HK-2 (cell line): ENCODE measurements around the gene NELFA.

Experiments
- DNase-seq: peaks from one replicate; pipeline ENCODE4 v3.0.0-alpha.2; 2018; ENCODE audit not compliant: unreplicated experiment

Gene NELFA

DNA sequence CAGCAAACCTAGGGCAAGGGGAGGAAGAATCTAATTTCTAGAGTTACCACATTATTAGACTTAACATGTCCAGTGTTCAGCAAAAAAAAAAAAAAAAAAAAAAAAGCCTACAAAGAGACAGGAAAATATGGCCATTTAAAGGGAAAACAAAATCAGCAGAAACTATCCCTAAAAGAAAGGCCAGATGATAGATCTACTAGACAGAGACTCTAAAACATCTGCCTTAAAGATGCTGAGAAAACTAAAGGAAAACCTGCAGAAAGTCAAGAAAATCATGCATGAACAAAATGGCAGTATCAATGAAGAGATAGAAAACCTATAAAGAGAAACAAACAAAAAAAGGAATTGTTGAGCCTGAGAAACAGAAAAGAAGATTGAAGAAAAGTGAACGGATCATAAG is 43.8 kb downstream of the NELFA start:
- no peak for DNase-seq

DNA sequence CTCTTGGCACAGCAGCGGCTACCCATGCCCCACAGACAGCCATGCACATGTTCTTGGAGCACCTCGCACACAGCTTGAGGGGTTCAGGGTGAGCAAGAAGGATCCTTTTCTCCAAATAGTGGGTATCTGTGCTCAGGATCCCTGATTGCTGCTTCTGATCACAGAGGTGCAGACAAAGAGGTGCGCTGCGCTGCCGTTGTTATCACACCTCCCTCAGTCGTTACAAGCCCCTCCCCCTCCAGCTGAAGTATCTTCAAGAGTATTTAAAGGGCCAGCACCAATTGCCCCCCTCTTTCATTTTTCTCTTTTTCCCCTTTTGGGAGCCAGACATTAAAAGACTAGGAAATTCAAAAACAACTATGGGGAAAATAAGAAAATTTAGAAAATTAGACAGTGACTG is 44.3 kb downstream of the NELFA start:
- no peak for DNase-seq

DNA sequence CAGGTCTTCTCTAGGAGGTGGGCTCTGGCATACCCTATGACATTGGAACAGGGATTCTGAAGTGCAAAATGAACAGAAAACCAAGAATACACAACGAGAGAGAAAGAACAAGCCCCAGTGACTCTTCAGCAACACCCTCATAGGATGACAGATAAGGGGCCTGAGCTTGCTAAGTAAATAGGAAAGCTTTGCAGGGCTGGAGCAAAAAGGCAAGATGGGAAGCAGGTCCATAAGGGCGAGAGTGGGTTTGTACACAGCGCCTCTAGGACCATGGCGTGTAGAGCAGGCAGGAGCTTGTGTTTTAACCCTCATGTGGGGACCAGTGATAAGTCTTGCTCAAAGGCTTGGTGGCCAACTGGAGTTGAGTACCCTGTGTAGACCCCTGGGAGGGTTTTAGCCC is 45.8 kb downstream of the NELFA start:
- DNase-seq, result no peak

DNA sequence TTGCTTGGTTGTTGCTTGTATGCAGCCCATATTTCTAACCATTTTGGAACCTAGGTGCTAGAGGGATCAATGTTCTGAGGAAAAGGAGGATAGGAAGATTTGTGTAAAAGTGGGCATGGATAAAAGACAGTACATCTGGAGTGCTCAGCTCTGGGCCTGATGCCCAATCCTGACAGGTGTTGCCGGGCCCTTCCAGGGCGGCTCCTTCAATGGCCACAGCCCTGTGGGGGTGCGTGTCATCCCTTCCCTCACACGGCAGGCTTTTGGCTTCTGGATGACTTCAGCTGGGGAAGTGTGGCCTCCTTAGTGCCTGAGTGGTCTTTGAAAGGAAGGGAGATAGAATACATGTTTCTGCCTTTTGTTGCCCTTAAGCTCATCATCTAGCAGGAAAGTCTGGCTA is 47.2 kb downstream of the NELFA start:
- DNase-seq, result no peak

DNA sequence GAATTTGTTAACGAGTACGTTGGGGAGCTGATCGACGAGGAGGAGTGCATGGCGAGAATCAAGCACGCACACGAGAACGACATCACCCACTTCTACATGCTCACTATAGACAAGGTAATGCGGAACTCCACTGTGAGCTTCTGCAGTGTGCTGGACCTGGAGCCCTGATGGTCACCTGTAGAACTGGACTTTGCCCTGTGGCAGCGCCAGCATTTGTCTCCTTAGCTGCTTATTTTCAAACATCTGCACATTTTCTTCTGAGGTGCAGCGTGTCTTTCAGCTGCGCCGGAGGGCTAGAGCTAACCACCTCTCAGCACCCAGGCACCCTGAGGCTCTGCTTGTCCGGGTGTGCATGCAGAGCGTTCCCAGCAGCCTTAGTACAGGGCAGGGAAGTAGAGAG is 47.7 kb downstream of the NELFA start:
- no peak for DNase-seq

DNA sequence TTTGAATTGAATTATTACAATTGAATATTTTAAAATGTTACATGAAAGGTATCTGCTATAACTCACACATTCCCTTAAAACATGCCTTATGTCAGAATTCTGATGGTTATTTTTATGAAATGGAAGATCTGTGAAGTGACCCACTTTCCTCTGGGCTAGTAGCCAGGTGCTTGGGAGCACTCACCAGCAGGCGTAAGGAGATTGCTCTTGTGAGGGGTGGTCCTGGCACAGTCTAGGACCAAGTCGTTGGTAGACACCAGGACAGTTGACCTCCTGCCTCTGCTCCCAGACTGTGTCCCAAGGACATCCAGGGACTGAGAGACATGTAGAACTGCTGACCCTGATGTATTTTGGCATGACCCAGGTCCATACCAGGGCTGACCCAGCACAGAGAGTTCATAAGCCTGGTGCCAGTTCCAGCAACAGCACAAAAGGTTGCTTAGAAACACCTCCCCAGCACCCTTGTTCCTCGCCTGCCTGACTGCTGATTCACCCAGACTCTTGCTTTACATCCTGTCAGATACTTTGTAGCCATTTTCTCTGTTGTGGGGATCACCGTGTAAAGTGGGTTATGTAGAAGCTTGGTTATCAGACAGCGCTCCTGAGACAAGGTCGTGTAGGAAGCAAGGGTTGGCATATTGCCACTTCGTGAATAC is 48.5 kb downstream of the NELFA start:
- no peak for DNase-seq

DNA sequence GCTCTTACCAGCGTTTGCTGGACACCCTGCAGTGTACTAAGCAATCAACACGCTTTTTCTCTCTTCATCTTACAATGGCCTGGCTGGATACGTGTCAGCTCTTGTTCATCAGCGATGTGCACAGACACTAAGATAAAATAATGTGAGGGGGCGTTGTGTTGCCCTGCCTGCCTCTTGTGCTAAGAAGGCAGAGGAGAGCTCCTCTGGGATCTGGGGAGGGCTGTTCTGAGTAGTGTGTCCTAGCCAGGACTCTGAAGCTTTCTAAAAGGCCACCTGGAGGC is 49.7 kb downstream of the NELFA start:
- no peak for DNase-seq

DNA sequence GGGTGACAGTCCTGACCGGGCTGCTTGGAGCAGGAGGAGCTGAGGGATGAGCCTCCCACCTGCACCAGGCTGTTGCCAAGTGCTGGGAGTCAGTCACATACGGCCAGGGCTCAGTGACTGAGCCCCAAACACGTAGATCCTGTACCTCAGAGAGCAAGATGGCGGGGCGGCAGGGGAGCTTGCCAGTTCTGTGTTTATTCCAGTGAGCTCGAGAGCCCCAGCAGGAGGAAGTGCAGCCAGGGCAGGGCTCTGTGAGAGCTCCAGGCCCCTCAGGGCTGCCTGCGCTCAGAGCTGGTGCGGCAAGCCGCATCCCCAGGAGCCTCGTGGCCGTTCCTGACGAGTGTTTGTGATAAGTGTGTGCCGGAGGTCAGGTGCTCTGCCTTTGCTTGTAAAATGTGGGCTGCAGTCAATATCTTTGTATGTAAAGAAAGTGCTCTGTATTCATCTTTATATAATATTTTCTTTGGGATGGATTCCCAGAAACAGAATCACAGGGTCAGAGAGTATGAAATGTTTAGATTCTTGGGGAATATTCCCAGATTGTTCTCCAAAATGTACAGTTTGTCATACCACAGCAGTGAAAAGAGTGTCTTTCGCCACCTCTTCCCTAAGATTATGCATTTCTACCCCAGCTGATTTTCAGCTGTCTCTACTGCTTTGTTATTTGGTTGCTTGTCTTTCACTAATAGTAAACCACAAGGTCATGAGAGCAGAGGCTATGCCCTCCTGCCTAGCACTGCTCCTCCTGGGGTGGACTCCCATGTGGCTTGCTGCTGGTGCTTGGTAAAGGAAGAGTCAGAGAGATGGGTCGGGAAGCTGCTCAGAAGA is 50.3 kb downstream of the NELFA start:
- no peak for DNase-seq

DNA sequence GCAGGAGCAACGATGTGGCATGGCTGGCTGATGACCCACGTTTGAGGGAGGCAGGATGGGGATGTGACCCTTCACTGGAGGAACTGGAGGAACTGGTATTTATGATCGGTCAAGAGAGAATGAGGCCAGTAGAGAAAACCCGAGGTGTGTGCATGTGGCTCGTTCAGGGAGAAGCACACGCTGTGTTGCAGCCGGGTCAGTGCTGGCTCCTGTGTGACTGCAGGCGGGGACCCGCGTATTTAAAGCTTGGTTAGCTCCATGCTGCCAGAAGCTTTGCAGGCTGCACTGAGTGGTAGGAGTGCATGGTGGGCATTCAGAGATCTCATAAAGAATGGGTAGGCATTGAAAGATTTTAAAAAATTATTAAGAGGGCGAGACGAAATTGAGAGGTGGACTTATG is 52.1 kb downstream of the NELFA start:
- DNase-seq, result no peak

DNA sequence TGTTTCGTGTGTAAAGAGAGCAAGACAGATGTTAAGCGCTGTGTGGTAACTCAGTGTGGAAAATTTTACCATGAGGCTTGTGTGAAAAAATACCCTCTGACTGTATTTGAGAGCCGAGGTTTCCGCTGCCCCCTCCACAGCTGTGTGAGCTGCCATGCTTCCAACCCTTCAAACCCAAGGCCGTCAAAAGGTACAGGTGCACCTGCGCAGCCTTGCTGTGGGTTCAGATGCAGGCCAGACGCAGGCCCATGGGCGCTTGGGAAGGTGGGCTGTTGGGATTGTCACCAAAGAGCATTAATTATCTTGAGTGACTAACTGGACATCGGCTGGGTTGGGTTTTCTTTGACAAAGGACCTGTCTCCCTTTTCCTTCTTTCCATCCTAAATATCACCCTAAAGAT is 55.4 kb downstream of the NELFA start:
- no peak for DNase-seq

DNA sequence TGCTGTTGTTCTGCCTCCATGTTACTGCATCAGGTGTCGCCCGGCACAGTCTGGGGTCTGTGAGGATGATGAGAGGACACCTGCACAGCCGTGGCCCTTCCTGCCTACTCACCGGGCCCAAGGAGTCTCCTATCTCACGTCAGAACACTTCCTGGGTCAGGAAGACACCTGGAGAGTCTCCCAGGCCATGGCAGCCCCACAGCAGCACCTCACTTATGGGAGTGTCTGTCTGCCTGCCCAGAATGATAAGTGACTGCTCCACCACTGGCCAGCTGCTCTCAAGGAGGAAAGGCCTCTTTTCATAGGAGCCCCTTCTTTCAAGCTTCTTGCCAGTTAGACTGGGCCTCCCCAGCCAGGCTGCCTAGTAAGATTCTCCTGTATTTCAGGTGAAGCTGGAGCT is 56.1 kb downstream of the NELFA start:
- DNase-seq, result no peak

DNA sequence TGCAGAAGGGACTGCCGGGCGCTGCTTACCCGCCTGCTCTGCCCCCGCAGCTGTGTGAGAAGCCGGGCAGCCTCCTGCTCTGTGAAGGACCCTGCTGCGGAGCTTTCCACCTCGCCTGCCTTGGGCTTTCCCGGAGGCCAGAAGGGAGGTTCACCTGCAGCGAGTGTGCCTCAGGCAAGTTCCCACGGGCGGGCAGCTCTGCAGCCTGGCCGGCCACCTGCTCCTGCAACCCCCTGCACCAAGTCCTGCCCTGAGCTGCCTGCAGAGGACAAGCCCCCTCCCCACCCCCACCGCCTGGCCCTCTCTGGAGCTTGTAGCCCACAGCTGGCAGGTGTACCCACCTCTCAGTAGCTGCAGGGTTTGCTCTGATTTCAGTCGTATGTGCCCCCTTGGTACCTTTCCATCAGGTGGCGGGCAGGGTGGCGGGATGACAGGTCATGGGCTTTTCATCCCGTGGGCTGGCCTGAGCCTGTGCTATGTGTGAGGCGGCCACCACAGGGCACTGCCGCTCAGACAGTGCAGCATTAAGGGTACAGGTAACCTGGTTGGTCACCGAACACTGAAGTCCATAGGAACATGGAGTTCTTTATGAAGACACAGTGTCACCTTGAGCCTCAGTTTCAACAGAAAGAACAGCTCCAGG is 56.6 kb downstream of the NELFA start:
- no peak for DNase-seq

DNA sequence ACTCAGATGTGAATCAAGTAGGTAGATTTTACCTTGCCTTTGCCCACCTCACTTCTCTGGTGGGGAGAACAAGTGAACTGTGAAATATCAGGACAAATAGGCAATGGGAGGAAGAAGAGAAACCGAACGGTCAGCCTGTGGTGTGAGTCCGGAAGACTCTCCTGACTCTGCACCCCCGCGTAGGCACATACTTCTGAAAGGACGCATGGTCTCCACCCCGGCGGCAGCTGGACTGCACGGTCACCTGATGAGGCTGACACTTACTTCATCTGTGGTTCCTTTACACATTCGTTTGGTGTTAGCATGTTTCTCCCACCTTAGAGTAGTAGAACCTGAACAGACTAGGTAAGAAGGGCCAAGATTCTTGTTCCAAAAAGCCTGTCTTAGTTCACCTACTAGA is 58.4 kb downstream of the NELFA start:
- DNase-seq, result no peak

DNA sequence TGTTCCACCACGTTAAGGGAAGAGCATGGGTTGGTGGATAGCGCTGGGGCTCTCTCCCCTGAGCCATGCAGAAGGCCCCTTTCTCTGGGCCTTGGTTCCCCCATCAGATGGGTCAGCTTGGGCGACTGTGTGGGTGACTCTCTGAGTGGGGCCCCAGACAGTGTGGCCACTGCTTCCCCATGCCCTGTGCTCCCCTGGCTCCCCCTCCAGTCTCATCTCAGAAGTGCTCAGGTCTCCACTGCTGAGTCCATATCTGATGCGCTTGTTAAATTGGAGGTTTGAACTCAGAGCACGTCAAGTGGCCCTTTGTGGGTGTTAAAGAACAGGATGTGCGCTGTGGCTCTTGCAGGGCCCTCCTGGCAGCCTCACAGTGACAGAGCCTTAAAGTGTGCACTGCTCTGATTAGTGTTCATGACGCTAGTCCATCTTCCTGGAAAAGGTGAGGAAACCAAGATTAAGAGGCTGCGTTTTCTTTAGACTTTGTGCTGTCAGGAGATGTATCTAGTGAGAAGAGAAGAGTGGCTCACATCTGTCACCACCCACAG is 59.8 kb downstream of the NELFA start:
- DNase-seq, result no peak

DNA sequence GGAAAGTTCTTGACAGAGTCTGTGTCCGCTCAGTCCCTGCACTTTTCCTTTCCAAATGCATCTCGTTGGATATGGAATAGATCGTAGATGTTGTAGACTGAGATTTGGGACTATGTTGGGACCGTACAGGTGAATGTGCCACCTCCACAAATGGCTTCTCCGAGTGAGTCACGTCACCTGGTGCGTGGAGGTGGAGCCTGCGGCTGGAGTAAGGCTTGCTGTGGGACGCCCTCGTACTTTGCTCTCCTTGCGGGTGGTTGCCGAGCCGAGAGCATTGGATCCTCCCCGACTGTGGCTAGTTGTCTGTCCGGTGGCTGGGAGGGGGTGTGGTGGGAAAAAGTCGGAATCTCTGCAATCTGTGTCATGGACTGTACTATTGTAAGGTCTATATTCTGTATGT is 60.5 kb downstream of the NELFA start:
- DNase-seq, result no peak

DNA sequence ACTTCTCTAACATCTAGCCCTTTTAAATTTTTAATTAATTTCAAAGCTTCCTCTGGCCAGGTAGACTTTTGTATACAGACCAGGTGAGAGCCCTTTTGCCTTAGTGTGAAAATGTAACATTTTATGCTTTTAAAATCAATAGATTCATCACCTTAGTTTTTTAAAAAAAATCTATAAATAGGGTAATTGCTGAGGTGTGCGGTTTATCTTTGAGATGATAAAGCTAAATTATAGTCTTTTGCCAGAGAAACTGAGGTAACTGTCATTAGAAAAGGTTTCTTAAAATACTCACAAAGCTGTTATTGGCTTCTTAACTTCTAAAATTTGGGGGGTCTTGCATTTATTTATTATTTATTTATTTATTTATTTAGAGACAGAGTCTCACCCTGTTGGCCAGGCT is 62.9 kb downstream of the NELFA start:
- DNase-seq, result no peak

DNA sequence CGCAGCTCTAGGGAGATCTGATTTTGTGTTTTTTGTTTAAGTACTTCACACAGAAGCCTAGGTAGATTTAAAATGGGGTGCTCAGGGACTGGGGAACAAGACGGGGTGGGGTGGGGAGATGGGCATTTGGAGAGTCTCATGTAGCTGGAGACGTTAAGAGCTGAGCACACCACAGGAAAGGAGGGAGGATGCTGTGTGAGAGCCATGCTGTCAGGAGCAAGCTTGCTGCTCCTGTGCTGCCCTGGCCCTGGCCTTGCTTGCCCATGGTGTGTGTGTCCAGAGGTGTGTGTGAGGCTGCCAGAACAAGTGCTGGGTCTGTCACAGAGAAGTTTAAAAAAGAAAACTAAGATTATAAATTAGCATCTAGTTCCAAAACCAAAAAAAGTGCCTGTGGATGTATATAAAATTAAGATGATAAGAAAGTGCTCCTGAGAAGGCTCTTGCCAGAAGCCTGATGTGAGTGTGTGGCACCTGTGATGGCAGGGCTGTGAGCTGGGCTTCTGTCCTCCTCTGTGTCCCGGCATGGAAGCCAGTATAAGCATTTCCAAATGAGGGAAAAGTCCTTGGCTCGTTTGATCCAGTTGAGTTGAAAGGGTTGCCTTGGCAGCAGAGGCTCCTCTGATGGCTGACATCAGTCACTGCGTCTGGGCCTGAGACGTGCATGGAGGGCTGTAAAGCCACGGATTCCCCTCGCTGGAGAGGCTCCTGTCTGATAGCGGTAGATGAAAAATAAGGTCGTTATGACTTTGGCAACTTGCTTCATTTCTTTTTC is 63.5 kb downstream of the NELFA start:
- DNase-seq, result no peak

DNA sequence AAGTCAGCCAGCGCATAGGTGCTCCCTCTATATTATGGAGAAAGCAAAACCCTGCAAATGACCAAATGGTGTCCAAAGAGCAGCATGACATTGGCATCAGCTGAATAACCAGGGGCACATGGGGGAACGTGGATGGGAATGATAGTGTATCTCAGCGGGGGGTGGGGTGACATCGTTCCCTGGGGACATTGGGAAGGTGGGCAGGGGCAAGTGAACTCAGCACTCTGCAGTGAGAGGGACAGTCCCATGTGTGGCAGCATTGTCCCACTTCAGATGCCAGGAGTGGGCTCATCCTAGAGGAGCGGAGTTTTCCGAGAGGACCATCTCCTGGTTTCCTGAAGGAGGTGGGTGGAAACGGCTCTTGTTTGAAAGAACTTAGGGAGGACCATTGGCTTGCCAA is 64.8 kb downstream of the NELFA start:
- no peak for DNase-seq

DNA sequence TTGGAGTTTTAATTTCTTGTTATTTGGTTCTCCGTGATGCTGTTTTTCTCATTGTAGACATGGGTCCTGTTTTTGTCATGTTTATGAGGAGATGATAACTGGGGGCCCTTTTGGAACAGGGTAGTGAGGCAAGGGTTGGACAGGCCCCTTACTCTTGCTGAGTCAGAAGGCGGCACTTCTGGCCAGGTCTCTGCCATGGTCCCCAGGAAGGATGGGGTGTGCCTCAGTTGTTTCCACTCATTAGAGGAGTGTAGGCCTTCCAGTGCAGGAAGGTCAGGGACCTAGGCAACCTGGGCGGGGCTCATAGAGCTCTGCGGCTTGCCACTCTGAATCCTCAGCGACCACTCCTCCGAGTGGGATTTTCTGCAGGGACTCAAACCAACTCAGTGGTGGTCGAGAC is 68.2 kb downstream of the NELFA start:
- no peak for DNase-seq

DNA sequence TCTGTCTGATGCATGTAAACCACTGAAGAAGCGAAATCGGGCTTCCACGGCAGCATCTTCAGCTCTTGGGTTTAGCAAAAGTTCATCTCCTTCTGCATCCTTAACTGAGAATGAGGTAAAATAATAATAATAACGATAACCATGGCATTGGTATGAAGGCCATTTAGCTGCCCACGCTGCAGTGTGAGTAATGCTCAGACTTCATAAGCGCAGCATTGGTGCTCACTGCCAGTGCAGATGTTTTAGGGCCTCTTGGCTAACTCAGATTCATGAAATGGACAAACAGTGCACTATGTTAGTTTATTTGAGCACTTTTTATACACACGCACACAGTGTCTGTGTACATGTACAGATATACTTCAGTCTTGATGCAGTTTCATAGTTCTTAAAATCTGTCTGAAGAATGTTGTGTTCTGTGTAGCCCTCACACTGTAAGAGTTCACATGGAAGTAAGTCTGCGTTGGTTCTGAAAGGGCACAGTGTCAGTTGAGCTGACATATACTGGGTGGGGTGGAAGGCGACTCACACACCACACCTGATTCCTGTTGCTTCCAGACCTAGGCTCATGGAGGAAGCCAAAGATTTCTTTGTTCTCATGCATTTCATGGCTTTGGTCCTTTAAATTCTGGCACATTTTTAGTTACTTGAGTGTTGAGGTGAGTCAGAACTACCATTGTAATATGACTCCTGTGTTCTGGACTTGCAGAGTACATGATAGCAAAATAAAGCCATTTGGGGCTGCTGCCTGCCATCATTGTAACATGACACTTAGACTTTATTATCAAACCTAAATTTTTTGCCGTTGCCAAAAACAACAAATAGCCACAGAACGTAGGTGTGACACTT is 68.9 kb downstream of the NELFA start:
- DNase-seq, result no peak

DNA sequence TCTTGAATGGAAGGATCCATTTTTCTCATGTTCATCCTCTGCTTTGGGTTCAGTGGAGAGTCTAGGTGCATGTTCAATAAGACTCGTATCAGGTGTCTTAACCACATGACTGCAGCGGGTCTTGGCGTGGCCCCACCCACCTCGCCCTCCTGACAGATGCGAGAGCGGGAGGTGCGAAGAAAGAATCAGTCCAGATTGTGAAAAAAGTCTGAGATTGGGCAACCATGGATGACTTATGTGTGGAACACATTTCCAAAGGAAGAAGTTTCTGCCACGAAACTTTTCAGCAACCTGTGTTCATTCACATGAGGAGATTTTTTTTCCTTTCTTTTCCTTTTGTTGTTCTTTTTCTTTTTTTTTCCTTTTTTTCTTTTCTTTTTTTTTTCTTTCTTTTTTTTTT is 70.7 kb downstream of the NELFA start:
- no peak for DNase-seq
